Fibroblast of pulmonary artery (primary cell): Measurements from ENCODE around the gene FXYD7.
"Not testable (repeated sequence)": the region's sequence is repeated elsewhere in the genome, so short reads cannot be mapped to it uniquely, and the experiment has no call there.

Source experiments
- DNase-seq: peaks from one replicate; pipeline ENCODE4 v3.0.0-alpha.2; 2010; ENCODE audit warnings: low read depth
- H3K4me3 ChIP-seq: replicated peaks from 2 replicates; pipeline ENCODE4 v1.5.1; 2011; ENCODE audit warnings: low read depth, mild to moderate bottlenecking, control low read depth, low read length, moderate library complexity
- TF ChIP-seq, protein P1 (sequence below): IDR thresholded peaks from 2 replicates; pipeline ENCODE4 v1.5.1; 2011; ENCODE audit warnings: mild to moderate bottlenecking, control low read depth, low read length, inconsistent platforms; ENCODE audit errors: missing control alignments

Gene FXYD7

DNA sequence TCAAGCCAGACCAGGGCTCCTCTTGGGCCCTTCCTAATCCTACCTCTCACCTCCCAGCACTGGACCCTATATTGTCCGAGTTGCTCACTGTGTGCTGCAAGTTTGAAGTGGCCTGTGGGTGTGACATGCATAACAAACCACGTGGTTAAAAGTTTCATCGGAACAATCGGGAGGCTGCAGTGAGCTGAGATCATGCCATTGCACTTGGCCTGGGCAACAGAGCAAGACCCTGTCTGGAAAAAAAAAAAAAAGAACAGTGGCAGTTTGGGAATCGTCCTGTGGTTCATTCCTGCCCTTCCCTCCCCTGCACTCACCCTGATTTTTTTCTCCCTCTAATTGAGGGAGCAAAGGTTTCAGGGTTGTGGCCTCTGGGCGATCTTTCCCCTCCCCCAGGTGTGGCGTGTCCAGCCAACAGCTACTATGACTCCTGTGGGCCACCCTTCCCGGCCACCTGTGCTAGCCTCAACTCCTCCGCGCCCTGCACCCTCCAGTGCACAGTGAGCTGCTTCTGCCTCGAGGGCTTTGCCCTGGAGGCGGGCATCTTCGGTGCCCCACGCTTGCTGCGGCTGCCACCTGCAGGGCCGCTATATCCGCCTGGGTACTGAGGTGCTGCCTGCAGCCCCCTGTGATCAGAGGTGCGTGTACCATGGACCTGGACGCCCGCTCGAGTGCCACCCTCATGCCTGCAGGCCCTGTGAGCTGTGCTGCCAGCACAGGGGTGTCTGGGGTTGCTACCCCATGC, 43.7 kb upstream of the FXYD7 start:
- H3K4me3 ChIP-seq = no peak overlapping the region
- no peak for DNase-seq
- TF ChIP-seq, protein P1, sequence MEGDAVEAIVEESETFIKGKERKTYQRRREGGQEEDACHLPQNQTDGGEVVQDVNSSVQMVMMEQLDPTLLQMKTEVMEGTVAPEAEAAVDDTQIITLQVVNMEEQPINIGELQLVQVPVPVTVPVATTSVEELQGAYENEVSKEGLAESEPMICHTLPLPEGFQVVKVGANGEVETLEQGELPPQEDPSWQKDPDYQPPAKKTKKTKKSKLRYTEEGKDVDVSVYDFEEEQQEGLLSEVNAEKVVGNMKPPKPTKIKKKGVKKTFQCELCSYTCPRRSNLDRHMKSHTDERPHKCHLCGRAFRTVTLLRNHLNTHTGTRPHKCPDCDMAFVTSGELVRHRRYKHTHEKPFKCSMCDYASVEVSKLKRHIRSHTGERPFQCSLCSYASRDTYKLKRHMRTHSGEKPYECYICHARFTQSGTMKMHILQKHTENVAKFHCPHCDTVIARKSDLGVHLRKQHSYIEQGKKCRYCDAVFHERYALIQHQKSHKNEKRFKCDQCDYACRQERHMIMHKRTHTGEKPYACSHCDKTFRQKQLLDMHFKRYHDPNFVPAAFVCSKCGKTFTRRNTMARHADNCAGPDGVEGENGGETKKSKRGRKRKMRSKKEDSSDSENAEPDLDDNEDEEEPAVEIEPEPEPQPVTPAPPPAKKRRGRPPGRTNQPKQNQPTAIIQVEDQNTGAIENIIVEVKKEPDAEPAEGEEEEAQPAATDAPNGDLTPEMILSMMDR = no peak

DNA sequence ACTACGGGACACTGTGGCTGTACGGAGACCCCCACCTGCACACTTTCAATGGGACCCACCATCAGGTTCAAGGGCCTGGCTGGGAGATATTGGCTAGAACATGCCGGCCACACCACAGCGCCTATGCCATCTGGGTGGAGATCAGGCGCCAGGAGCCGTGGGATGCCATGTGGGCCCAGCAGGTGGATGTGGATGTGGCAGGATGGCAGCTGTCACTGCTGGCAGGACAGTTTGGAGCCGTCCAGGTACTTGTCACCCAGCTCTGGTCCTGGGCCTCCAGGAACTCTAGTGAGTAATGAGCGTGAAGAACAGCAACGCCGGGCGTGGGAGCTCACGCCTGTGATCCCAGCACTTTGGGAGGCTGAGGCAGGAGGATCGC, 43.2 kb upstream of the FXYD7 start:
- no peak for DNase-seq
- no peak overlapping the region for H3K4me3 ChIP-seq
- TF ChIP-seq, protein P1 = no peak

DNA sequence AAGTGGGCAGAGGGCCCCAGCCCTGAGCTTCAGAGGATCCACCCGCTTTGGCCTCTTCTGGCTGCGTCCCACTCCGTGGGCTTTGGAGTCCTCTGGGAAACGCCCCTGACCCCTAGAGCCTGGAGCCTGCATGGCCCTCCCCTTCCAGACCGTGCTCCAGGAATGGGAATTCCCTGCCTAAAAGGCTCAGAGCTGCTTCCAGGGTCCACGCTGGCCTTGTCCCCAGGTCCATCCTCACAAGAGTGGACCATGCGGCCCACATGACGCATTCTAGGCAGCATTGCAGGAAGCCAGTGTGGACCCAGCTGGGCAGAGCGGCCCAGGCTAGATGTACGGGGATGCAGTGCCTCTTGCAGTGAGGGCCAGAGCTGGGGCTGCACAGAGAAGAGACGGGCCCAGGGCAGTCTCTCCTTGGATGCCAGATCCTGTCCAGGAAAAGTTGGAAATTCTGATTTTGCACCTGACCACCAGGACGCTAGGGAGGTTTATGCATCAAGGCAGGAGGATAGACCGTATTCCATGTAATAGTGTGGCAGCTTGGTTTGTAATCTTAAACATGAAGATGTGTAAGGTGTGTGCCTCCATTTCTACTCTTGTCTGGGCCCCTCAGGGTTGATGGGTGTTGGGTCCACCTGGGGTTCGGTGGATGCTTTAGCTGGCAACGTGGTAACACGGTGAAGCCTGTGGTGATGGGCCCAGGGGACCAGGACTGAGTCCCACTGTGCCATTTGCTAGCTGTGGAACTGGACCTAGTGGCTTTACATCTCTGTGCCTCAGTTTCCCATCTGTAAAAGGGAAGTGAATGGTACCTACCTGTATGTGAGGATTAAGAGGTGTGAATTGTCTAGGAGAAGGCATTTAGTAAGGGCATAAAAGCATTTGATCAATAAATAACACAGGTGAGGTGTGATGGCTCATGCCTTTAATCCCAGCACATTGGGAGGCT, 42.2 kb upstream of the FXYD7 start:
- TF ChIP-seq, protein P1 = no peak
- DNase-seq = no peak
- no peak overlapping the region for H3K4me3 ChIP-seq

DNA sequence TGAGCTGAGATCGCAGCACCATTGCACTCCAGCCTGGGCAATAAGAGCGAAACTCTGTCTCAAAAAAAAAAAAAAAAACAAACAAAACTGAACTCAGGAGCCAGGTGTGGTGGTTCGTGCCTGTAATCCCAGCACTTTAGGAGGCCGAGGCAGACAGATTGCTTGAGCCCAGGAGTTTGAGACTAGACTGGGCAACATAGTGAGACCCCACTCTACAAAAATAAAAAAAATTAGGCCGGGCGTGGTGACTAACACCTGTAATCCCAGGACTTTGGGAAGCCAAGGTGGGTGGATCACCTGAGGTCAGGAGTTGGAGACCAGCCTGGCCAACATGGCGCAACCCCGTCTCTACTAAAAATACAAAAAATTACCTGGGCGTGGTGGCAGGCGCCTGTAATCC, 41.1 kb upstream of the FXYD7 start:
- not testable (repeated sequence) for H3K4me3 ChIP-seq, DNase-seq

DNA sequence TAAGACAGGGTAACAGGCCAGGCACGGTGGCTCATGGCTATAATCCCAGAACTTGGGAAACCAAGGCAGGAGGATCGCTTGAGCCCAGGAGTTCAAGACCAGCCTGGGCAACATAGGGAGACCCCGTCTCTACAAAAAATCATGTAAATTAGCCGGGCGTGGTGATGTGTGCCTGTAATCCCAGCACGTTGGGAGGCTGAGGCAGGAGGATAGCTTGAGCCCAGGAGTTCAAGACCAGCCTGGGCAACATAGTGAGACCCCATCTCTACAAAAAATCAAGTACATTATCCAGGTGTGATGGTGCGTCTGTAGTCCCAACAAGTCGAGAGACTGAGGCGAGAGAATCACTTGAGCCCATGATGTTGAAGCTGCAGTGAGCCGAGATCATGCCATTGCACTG, 39.4 kb upstream of the FXYD7 start:
- DNase-seq, H3K4me3 ChIP-seq: not testable (repeated sequence)

DNA sequence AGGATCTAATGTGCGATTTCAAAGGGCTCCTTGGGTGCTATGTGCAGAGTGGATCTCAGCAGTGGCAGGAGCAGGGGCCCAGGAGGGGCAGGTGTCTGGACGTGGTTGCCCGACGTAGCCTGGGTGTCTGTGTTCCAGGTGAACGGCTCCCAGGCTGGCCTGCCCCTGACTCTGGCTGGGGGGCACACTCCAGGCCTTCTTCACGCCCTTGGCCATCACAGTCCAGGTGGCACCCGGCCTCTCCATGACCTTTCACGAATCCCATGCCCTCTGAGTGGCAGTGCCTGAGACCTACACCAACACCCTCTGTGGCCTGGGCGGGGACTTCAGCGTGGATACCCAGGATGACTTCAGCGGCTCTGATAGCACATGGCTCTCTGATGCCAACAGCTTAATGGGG, 38.7 kb upstream of the FXYD7 start:
- TF ChIP-seq, protein P1 = no peak
- H3K4me3 ChIP-seq = no peak overlapping the region
- DNase-seq = no peak

DNA sequence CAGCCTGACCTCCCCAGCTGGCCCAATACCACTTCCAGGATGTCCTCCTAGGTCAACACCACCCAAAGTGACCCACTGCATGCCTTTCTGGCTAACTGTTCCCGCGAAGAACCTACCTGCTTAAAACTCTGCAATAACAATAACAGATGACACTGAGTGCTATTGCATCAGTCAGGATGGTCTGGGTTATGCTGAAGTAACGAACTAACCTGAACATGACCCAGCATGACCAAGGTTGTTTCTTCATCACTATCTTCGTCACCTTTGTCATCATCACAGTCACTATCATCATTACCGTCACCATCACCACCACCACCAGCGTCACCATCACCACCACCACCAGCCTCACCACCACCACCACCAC, 38.0 kb upstream of the FXYD7 start:
- TF ChIP-seq, protein P1 = no peak
- no peak for DNase-seq
- no peak overlapping the region for H3K4me3 ChIP-seq
